IMR-90 (cell line): ENCODE measurements around the gene TP73. TPM values are rescaled to one million over a fixed set of nuclear protein-coding genes. Genes with fewer than 3 reads are reported as not detected.

Source experiments
- ATAC-seq: fragments of 200-7000 bp; cut with Tn5 transposase; 2 replicates; pipeline ENCODE4 v1.9.1; 2020; ENCODE audit warnings: low read depth, mild to moderate bottlenecking, moderate library complexity
- BruUV-seq: library from RNA; stranded (reverse); fragments of 400-500 nt; replicated peaks from 2 replicates; lab custom pipeline; 2021; lab: Mats Ljungman, UMichigan
- CTCF ChIA-PET: fragments of 300-600 bp; formaldehyde crosslinking; extraction: SDS; loops from one replicate; lab custom pipeline; 2021; ENCODE audit warnings: antibody characterized with exemption; lab: Yijun Ruan, JAX
- POLR2A ChIA-PET: fragments of 300-600 bp; sonication (Branson Sonifier 250); formaldehyde crosslinking; loops from one replicate; lab custom pipeline; 2022; ENCODE audit warnings: antibody characterized with exemption; ENCODE audit not compliant: unreplicated experiment; lab: Charles Lee
- DNase-seq: peaks from one replicate; pipeline ENCODE4 v3.0.0; 2013
- H2AFZ ChIP-seq: replicated peaks from 2 replicates; pipeline ENCODE3; 2013; ENCODE audit warnings: low read length, mild to moderate bottlenecking; ENCODE audit not compliant: poor library complexity
- H2AK5ac ChIP-seq: 2 replicates; pipeline ENCODE4 v1.6.1; 2013; ENCODE audit warnings: low read depth, low read length, inconsistent platforms
- H2AK9ac ChIP-seq: replicated peaks from 2 replicates; pipeline ENCODE3; 2013; ENCODE audit warnings: mild to moderate bottlenecking, low read depth, low read length, moderate library complexity; ENCODE audit not compliant: poor library complexity
- H2BK120ac ChIP-seq: 2 replicates; pipeline ENCODE4 v1.6.1; 2013; ENCODE audit warnings: low read depth, low read length, inconsistent platforms
- H2BK15ac ChIP-seq: 3 replicates; pipeline ENCODE4 v1.6.1; 2013; ENCODE audit warnings: low read depth, low read length, inconsistent platforms
- H2BK20ac ChIP-seq: 2 replicates; pipeline ENCODE4 v1.6.1; 2013; ENCODE audit warnings: low read depth, mild to moderate bottlenecking, inconsistent platforms, low read length, moderate library complexity
- H2BK5ac ChIP-seq: 2 replicates; pipeline ENCODE4 v1.6.1; 2013; ENCODE audit warnings: mild to moderate bottlenecking, low read depth, low read length, inconsistent platforms; ENCODE audit not compliant: poor library complexity, severe bottlenecking
- H3K14ac ChIP-seq: replicated peaks from 2 replicates; pipeline ENCODE4 v1.6.1; 2013; ENCODE audit warnings: low read depth, low read length, inconsistent platforms
- H3K18ac ChIP-seq: 2 replicates; pipeline ENCODE4 v1.6.1; 2013; ENCODE audit warnings: low read depth, low read length, control low read depth
- H3K23ac ChIP-seq: 2 replicates; pipeline ENCODE4 v1.6.1; 2013; ENCODE audit warnings: low read depth, low read length, inconsistent platforms
- H3K27ac ChIP-seq: 2 replicates; pipeline ENCODE4 v1.5.1; 2013; ENCODE audit warnings: mild to moderate bottlenecking, control low read depth, low read length; ENCODE audit not compliant: insufficient read depth
- H3K27me3 ChIP-seq: 2 replicates; pipeline ENCODE4 v1.6.1; 2013; ENCODE audit warnings: low read length; ENCODE audit not compliant: control insufficient read depth, insufficient read depth
- H3K36me3 ChIP-seq: 2 replicates; pipeline ENCODE4 v1.6.1; 2013; ENCODE audit warnings: low read length, mixed read lengths; ENCODE audit not compliant: control insufficient read depth, insufficient read depth
- H3K4ac ChIP-seq: 2 replicates; pipeline ENCODE4 v1.6.1; 2013; ENCODE audit warnings: low read depth, low read length, inconsistent platforms
- H3K4me1 ChIP-seq: 2 replicates; pipeline ENCODE4 v1.6.1; 2013; ENCODE audit warnings: low read length, mixed read lengths; ENCODE audit not compliant: control insufficient read depth, insufficient read depth
- H3K4me2 ChIP-seq: 2 replicates; pipeline ENCODE4 v1.6.1; 2013; ENCODE audit warnings: low read depth, mild to moderate bottlenecking, control low read depth, low read length, moderate library complexity
- H3K4me3 ChIP-seq: 2 replicates; pipeline ENCODE4 v1.5.1; 2013; ENCODE audit warnings: low read depth, mild to moderate bottlenecking, control low read depth, low read length, moderate library complexity; ENCODE audit not compliant: insufficient read depth
- H3K56ac ChIP-seq: 2 replicates; pipeline ENCODE4 v1.6.1; 2013; ENCODE audit warnings: low read length, inconsistent platforms; ENCODE audit not compliant: insufficient read depth; ENCODE audit errors: extremely low read depth
- H3K79me1 ChIP-seq, 2 experiments: 2 replicates each; pipeline ENCODE4 v1.6.1; 2013; ENCODE audit warnings: low read length in 2 of 2, inconsistent platforms in 1 of 2, low read depth in 1 of 2
- H3K9ac ChIP-seq: 2 replicates; pipeline ENCODE4 v1.6.1; 2013; ENCODE audit warnings: low read depth, low read length, control low read depth
- H3K9me1 ChIP-seq: 2 replicates; pipeline ENCODE4 v1.6.1; 2013; ENCODE audit warnings: low read length, inconsistent platforms; ENCODE audit not compliant: insufficient read depth
- H3K9me3 ChIP-seq: 2 replicates; pipeline ENCODE4 v1.6.1; 2013; ENCODE audit warnings: low read length; ENCODE audit not compliant: control insufficient read depth, insufficient read depth
- H4K20me1 ChIP-seq: 2 replicates; pipeline ENCODE4 v1.6.1; 2013; ENCODE audit warnings: low read length, inconsistent platforms; ENCODE audit not compliant: insufficient read depth
- H4K5ac ChIP-seq: 2 replicates; pipeline ENCODE4 v1.6.1; 2013; ENCODE audit warnings: mild to moderate bottlenecking, low read depth, low read length, control low read depth
- H4K8ac ChIP-seq, 2 experiments: 2 replicates each; pipeline ENCODE4 v1.6.1; 2013; ENCODE audit warnings: low read depth in 2 of 2, low read length in 2 of 2, control low read depth in 1 of 2, inconsistent platforms in 1 of 2
- H4K91ac ChIP-seq: 2 replicates; pipeline ENCODE4 v1.6.1; 2013; ENCODE audit warnings: low read depth, low read length, inconsistent platforms; ENCODE audit not compliant: insufficient read depth
- BHLHE40 ChIP-seq: fragments of 150-350 bp; IDR thresholded peaks from 2 replicates; pipeline ENCODE4 v1.6.1; 2016; ENCODE audit warnings: mild to moderate bottlenecking, low read depth, low read length
- CEBPB ChIP-seq: IDR thresholded peaks from 2 replicates; pipeline ENCODE4 v1.6.1; 2012; ENCODE audit warnings: low read depth, low read length, improper control_type of control experiment
- CHD1 ChIP-seq: IDR thresholded peaks from 2 replicates; pipeline ENCODE4 v1.6.1; 2012; ENCODE audit warnings: low read depth, low read length, improper control_type of control experiment
- CTCF ChIP-seq: conservative IDR thresholded peaks from 2 replicates; pipeline ENCODE4 v1.5.1; 2012; ENCODE audit warnings: mild to moderate bottlenecking, low read depth, low read length, improper control_type of control experiment
- FOS ChIP-seq: fragments of 150-350 bp; IDR thresholded peaks from 2 replicates; pipeline ENCODE4 v1.6.1; 2016; ENCODE audit warnings: low read depth, low read length
- MAFK ChIP-seq: IDR thresholded peaks from 2 replicates; pipeline ENCODE4 v1.6.1; 2012; ENCODE audit warnings: low read depth, low read length, improper control_type of control experiment
- MAZ ChIP-seq: IDR thresholded peaks from 2 replicates; pipeline ENCODE4 v1.6.1; 2012; ENCODE audit warnings: low read depth, mild to moderate bottlenecking, low read length, improper control_type of control experiment, moderate library complexity, borderline replicate concordance
- MXI1 ChIP-seq: IDR thresholded peaks from 2 replicates; pipeline ENCODE4 v1.6.1; 2012; ENCODE audit warnings: low read depth, mild to moderate bottlenecking, low read length, moderate library complexity, borderline replicate concordance
- NFE2L2 ChIP-seq: fragments of 150-350 bp; IDR thresholded peaks from 2 replicates; pipeline ENCODE4 v1.6.1; 2016; ENCODE audit warnings: low read depth, mild to moderate bottlenecking, low read length
- POLR2A ChIP-seq: IDR thresholded peaks from 2 replicates; pipeline ENCODE4 v1.6.1; 2012; ENCODE audit warnings: mild to moderate bottlenecking, low read depth, low read length
- RAD21 ChIP-seq: IDR thresholded peaks from 2 replicates; pipeline ENCODE4 v1.6.1; 2012; ENCODE audit warnings: low read length, improper control_type of control experiment
- RCOR1 ChIP-seq: IDR thresholded peaks from 2 replicates; pipeline ENCODE4 v1.6.1; 2012; ENCODE audit warnings: mild to moderate bottlenecking, low read length, improper control_type of control experiment; ENCODE audit not compliant: insufficient replicate concordance
- RFX5 ChIP-seq: IDR thresholded peaks from 2 replicates; pipeline ENCODE4 v1.8.0; 2012; ENCODE audit warnings: low read depth, mild to moderate bottlenecking, low read length, moderate library complexity
- SMC3 ChIP-seq: fragments of 150-350 bp; IDR thresholded peaks from 2 replicates; pipeline ENCODE4 v1.6.1; 2016; ENCODE audit warnings: low read depth, mild to moderate bottlenecking, antibody characterized with exemption, low read length, moderate library complexity
- USF2 ChIP-seq: fragments of 150-350 bp; IDR thresholded peaks from 2 replicates; pipeline ENCODE4 v1.6.1; 2017; ENCODE audit warnings: mild to moderate bottlenecking, antibody characterized with exemption, low read length, low read depth
- WGBS, 2 experiments: methylation state at CpG; one replicate each; pipeline versions ENCODE4 v1.1.5 to v1.1.7; 2013; ENCODE audit warnings: missing lambda C conversion rate in 2 of 2; ENCODE audit not compliant: insufficient read length in 1 of 2; ENCODE audit errors: extremely low coverage in 2 of 2; 5-methylcytosine and 5-hydroxymethylcytosine counted together
- dilution Hi-C: fragments of 300-500 bp; cut with HindIII; formaldehyde crosslinking; loops from one replicate; pipeline ENCODE4 v1.14.3; 2018; ENCODE audit warnings: low sequenced_read_pairs; ENCODE audit not compliant: unreplicated experiment
- in situ Hi-C: fragments of 300-500 bp; cut with MboI; formaldehyde crosslinking; loops from 3 replicates; pipeline ENCODE4 v1.14.3; 2019; ENCODE audit warnings: low sequenced_read_pairs, inconsistent platforms, mixed read lengths
- intact Hi-C: fragments of 100-400 bp; cut with micrococcal nuclease; formaldehyde crosslinking; loops from 2 replicates; pipeline ENCODE4 v1.10.0; 2022
- polyA plus RNA-seq, 3 experiments: library from polyadenylated mRNA; depleted of rRNA; stranded (reverse); fragments of >200 nt; gene quantifications; 2 replicates each; pipeline ENCODE4 v1.2.3, GENCODE V29; 2012; ENCODE audit warnings: low replicate concordance in 1 of 3
- total RNA-seq: library from RNA; depleted of rRNA; stranded (reverse); fragments of >200 nt; gene quantifications from 2 replicates; pipeline ENCODE4 v1.2.3, GENCODE V29; 2012
- TF ChIP-seq, protein P1 (sequence below): fragments of 150-350 bp; IDR thresholded peaks from 2 replicates; pipeline ENCODE4 v1.6.1; 2016; ENCODE audit warnings: low read depth, mild to moderate bottlenecking, low read length, moderate library complexity, borderline replicate concordance

The TP73 gene
- total and polyA plus RNA-seq, 2 of the 4 experiments (the other 2 are of a cell fraction), result not detected

- Histone ChIP-seq H3K14ac (no peak overlapping the region), H3K4ac (no peak overlapping the region), H3K9me3 (peaks cover 2% of the 10 kb centered on the region), H3K4me3 (no peak overlapping the region), H4K8ac (no peak overlapping the region), H4K20me1 (no peaks in the 10 kb centered on the region), H4K5ac (no peak overlapping the region), H2BK15ac (no peak overlapping the region), H2AK9ac (no peak overlapping the region), H3K56ac (no peak overlapping the region), H3K79me1 (no peaks in the 10 kb centered on the region), H2AFZ (peak overlapping the region; percentile 32), H3K9ac (no peak overlapping the region), H2AK5ac (no peak overlapping the region), H3K36me3 (no peaks in the 10 kb centered on the region), H3K4me2 (no peak overlapping the region), H2BK120ac (no peak overlapping the region), H3K27me3 (peaks cover 35% of the 10 kb centered on the region), H4K91ac (no peak overlapping the region), H2BK20ac (no peak overlapping the region), H2BK5ac (no peak overlapping the region), H3K18ac (no peak overlapping the region), H3K9me1 (no peaks in the 10 kb centered on the region), H3K4me1 (no peaks in the 10 kb centered on the region), H3K27ac (no peak overlapping the region), H3K23ac (no peak overlapping the region)
- dilution Hi-C loops, result no loop called here
- no TSS peak for BruUV-seq
- DNase-seq (no peak), ATAC-seq (no peak)
- WGBS, 2 experiments, result 69% methylated on average over 9 of the region's 21 CpGs; no CpG with 5 or more reads in 1 of the 2 experiments
- in situ Hi-C loops, result no loop called here
- intact Hi-C loops, result no loop called here
- POLR2A ChIA-PET, result no interaction called here
- CTCF ChIA-PET, result no interaction called here
- TF ChIP-seq MAFK, result no peak
- TF ChIP-seq FOS, result no peak
- no peak for TF ChIP-seq SMC3
- TF ChIP-seq BHLHE40, result no peak
- no peak for TF ChIP-seq USF2
- no peak for TF ChIP-seq CHD1
- no peak for TF ChIP-seq MXI1
- TF ChIP-seq CTCF, result no peak
- no peak for TF ChIP-seq MAZ
- TF ChIP-seq RAD21, result no peak
- TF ChIP-seq POLR2A, result no peak
- no peak for TF ChIP-seq RCOR1
- TF ChIP-seq NFE2L2, result no peak
- TF ChIP-seq, protein P1, sequence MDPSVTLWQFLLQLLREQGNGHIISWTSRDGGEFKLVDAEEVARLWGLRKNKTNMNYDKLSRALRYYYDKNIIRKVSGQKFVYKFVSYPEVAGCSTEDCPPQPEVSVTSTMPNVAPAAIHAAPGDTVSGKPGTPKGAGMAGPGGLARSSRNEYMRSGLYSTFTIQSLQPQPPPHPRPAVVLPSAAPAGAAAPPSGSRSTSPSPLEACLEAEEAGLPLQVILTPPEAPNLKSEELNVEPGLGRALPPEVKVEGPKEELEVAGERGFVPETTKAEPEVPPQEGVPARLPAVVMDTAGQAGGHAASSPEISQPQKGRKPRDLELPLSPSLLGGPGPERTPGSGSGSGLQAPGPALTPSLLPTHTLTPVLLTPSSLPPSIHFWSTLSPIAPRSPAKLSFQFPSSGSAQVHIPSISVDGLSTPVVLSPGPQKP, result no peak
- no peak for TF ChIP-seq CEBPB
- TF ChIP-seq RFX5, result no peak
Observed at GRCh38 chr1:3756394-3756793, 104.1 kb downstream of the TP73 start.
